ENCODE measurements around the gene NPW. TPM values are rescaled to one million over a fixed set of nuclear protein-coding genes. Genes with fewer than 3 reads are reported as not detected.

The NPW gene
- total RNA-seq, 1 experiment from 2014 or later, result 7.1 TPM

DNA sequence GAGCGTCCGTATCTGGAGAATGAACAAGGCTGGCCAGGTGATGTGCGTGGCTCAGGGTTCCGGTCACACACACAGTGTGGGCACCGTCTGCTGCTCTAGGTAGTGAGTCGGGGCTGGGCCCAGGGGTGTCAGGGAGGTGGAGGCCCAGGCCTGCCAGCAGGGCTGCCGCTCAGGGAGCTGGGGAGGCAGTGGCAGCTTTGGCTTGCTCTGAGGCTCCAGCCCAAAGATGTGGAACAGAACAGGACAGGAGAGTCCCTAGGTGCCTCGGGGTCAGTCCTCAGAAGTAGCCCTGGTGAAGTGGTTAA lies 43.4 kb upstream of the NPW start:
- H4K5ac ChIP-seq (ENCODE audit: insufficient read length, low read depth, low read length), result no peak overlapping the region
- no peak overlapping the region for H3K27ac ChIP-seq (ENCODE audit: insufficient read length, low read depth, low read length)
- Mint-ChIP-seq H3K36me3 (ENCODE audit: insufficient read depth in 1 of 3, low read depth in 3 of 3) (peaks cover 10 to 27% (median 25%) of the 10 kb centered on the region in 3 experiments), H3K27me3 (ENCODE audit: low read depth) (peaks cover 19% of the 10 kb centered on the region), H3K9me3 (no peaks in the 10 kb centered on the region), H3K27ac (no peak overlapping the region; a peak in 1 of 7 replicates), H3K4me3 (no peak overlapping the region), H3K4me1 (peaks cover 8 to 15% of the 10 kb centered on the region in 2 experiments)
- no peak overlapping the region for H3K9ac ChIP-seq (ENCODE audit: extremely low read depth, insufficient read length, low read length)
- no peak overlapping the region for H3K23ac ChIP-seq (ENCODE audit: insufficient read length, low read depth, low read length)
- H2BK120ac ChIP-seq (ENCODE audit: low read depth, low read length, poor library complexity, severe bottlenecking), result no peak overlapping the region
- H3T11ph ChIP-seq (ENCODE audit: low read length), result no peak overlapping the region
- H3K56ac ChIP-seq (ENCODE audit: insufficient read length, low read depth, low read length), result no peak overlapping the region
- no peak overlapping the region for H3K18ac ChIP-seq (ENCODE audit: insufficient read length, low read depth, low read length)
- H2BK5ac ChIP-seq (ENCODE audit: insufficient read length, low read length), result no peak overlapping the region
- no peak overlapping the region for H2BK15ac ChIP-seq (ENCODE audit: low read depth, low read length)
- no peak overlapping the region for H3K4ac ChIP-seq (ENCODE audit: low read depth, low read length)
- no peak overlapping the region for H2AK5ac ChIP-seq (ENCODE audit: insufficient read length, low read length)
- TF ChIP-seq, protein P1, sequence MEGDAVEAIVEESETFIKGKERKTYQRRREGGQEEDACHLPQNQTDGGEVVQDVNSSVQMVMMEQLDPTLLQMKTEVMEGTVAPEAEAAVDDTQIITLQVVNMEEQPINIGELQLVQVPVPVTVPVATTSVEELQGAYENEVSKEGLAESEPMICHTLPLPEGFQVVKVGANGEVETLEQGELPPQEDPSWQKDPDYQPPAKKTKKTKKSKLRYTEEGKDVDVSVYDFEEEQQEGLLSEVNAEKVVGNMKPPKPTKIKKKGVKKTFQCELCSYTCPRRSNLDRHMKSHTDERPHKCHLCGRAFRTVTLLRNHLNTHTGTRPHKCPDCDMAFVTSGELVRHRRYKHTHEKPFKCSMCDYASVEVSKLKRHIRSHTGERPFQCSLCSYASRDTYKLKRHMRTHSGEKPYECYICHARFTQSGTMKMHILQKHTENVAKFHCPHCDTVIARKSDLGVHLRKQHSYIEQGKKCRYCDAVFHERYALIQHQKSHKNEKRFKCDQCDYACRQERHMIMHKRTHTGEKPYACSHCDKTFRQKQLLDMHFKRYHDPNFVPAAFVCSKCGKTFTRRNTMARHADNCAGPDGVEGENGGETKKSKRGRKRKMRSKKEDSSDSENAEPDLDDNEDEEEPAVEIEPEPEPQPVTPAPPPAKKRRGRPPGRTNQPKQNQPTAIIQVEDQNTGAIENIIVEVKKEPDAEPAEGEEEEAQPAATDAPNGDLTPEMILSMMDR (conservative IDR thresholded peaks at IDR 0.05), result no peak
- H3K4me1 ChIP-seq (ENCODE audit: insufficient read depth, low read length), result no peaks in the 10 kb centered on the region
- H3K79me2 ChIP-seq (ENCODE audit: insufficient read depth, low read length), result peaks cover 6% of the 10 kb centered on the region; the same call in 1 of the 2 replicates
- peaks cover 5% of the 10 kb centered on the region for H3K79me1 ChIP-seq (ENCODE audit: insufficient read depth, low read depth, low read length, poor library complexity, severe bottlenecking)
- peaks cover 6% of the 10 kb centered on the region; the same call in 1 of the 2 replicates for H3K27me3 ChIP-seq (ENCODE audit: insufficient read depth, low read length)
- WGBS (ENCODE audit: extremely low coverage, insufficient read length, low lambda C conversion rate), result no CpG with 5 or more reads among the region's 8 CpGs
- H2AFZ ChIP-seq (ENCODE audit: low read length), result no peak overlapping the region
- H3K14ac ChIP-seq (ENCODE audit: insufficient read depth, low read length), result no peak overlapping the region
- no peak overlapping the region for H4K8ac ChIP-seq (replicated peaks; ENCODE audit: insufficient read length, low read depth, low read length)
- H2BK12ac ChIP-seq (ENCODE audit: insufficient read length, low read depth, low read length), result no peak overlapping the region
- no peak for DNase-seq
- no peak overlapping the region for H2BK20ac ChIP-seq (ENCODE audit: low read depth, low read length, poor library complexity, severe bottlenecking)
- no peaks in the 10 kb centered on the region for H3K9me3 ChIP-seq (ENCODE audit: control insufficient read depth, low read depth, low read length)
- no peaks in the 10 kb centered on the region for H4K20me1 ChIP-seq (ENCODE audit: control insufficient read depth, insufficient read depth, insufficient read length)
- H3K4me2 ChIP-seq (ENCODE audit: insufficient read depth, insufficient read length, low read length), result no peak overlapping the region
- peaks cover 17% of the 10 kb centered on the region for H3K23me2 ChIP-seq (ENCODE audit: insufficient read length, low read depth, low read length, poor library complexity, severe bottlenecking)
- no peak overlapping the region for H4K91ac ChIP-seq (ENCODE audit: insufficient read length, low read depth, low read length)

All from H9 (cell line).